Gastrocnemius medialis (tissue), 4 donors: ENCODE data around the gene ERCC3. TPM values are rescaled to one million over a fixed set of nuclear protein-coding genes. Genes with fewer than 3 reads are reported as not detected.

ENCODE experiments used
- ATAC-seq, 2 donors: fragments of 150-250 bp; one replicate each; pipeline ENCODE4 v1.9.1; 2016
- DNase-seq, 2 donors: peaks; one replicate each; pipeline ENCODE4 v3.0.0-alpha.2; 2019
- H3K27ac ChIP-seq, 4 donors: fragments of 200-600 bp; sonication (generic); 1 replicate in 1 of 4; 2 replicates in 3 of 4; pipeline ENCODE4 v1.5.1; 2016 to 2018; ENCODE audit warnings: mild to moderate bottlenecking in 2 of 4, moderate library complexity in 1 of 4
- H3K27me3 ChIP-seq, 3 donors: fragments of 200-600 bp; sonication (generic) in 2 of 3; 1 replicate in 1 of 3; 2 replicates in 2 of 3; pipeline versions ENCODE4 v1.5.1 to v1.6.0; 2016 to 2019; ENCODE audit warnings: mild to moderate bottlenecking in 1 of 3, moderate library complexity in 1 of 3
- H3K36me3 ChIP-seq, 2 donors: fragments of 200-600 bp; sonication (generic) in 1 of 2; one replicate each; pipeline ENCODE4 v1.5.1; 2017 to 2018
- H3K4me1 ChIP-seq, 2 donors: fragments of 200-600 bp; sonication (generic) in 1 of 2; one replicate each; pipeline ENCODE4 v1.5.1; 2016 to 2017; ENCODE audit warnings: mild to moderate bottlenecking in 2 of 2
- H3K4me3 ChIP-seq, 4 donors: fragments of 200-600 bp; sonication (generic) in 3 of 4; 1 replicate in 1 of 4; 2 replicates in 3 of 4; pipeline ENCODE4 v1.5.1; 2016 to 2019; ENCODE audit warnings: mild to moderate bottlenecking in 2 of 4
- H3K9me3 ChIP-seq, 3 donors: fragments of 200-600 bp; sonication (generic) in 2 of 3; 1 replicate in 1 of 3; 2 replicates in 2 of 3; pipeline ENCODE4 v1.5.1; 2016 to 2019
- CTCF ChIP-seq, 5 experiments: fragments of 450-650 bp in 3 of 5; fragments of 200-600 bp in 2 of 5; sonication (generic) in 2 of 5; IDR thresholded peaks in 4 of 5; conservative IDR thresholded peaks in 1 of 5; 1 replicate in 4 of 5; 2 replicates in 1 of 5; pipeline ENCODE4 v1.5.1; 2016 to 2019; ENCODE audit warnings: antibody characterized with exemption in 5 of 5, mild to moderate bottlenecking in 3 of 5, moderate library complexity in 3 of 5
- POLR2A ChIP-seq, 2 donors: fragments of 450-650 bp; IDR thresholded peaks; one replicate each; pipeline ENCODE4 v1.6.1; 2017; ENCODE audit warnings: antibody characterized with exemption in 2 of 2, mild to moderate bottlenecking in 2 of 2, moderate library complexity in 2 of 2
- in situ Hi-C, 4 donors: fragments of 200-750 bp; cut with MboI; loops; one replicate each; pipeline versions ENCODE4 v1.15.0 to v1.8.0; 2017; ENCODE audit warnings: low sequenced_read_pairs in 4 of 4
- intact Hi-C: fragments of 100-400 bp; cut with DNase I; formaldehyde crosslinking; loops from one replicate; pipeline ENCODE4 v1.15.1; 2023; ENCODE audit warnings: low total_unique reads
- total RNA-seq, 4 donors: library from RNA; depleted of rRNA; stranded (reverse); fragments of >200 nt; gene quantifications; one replicate each; pipeline versions ENCODE4 v1.1.0 to v1.2.3, GENCODE V29; 2016

Gene ERCC3
- total RNA-seq, 4 donors from 2014 or later = 24.9 to 28.2 (median 26.7) TPM

GRCh38 chr2:127279781-127280180, 14.2 kb downstream of the ERCC3 start:
- H3K9me3 ChIP-seq = no peaks in the 10 kb centered on the region
- no peak overlapping the region for H3K4me3 ChIP-seq
- no peaks in the 10 kb centered on the region for H3K27me3 ChIP-seq
- H3K4me1 ChIP-seq = no peaks in the 10 kb centered on the region
- TF ChIP-seq POLR2A (IDR thresholded peaks at IDR 0.05) (no peak), CTCF (IDR thresholded peaks at IDR 0.05 in 4 of 5, conservative IDR thresholded peaks at IDR 0.05 in 1 of 5) (no peak)
- no peak for ATAC-seq
- H3K27ac ChIP-seq = no peak overlapping the region
- intact Hi-C loops (no loop called here), in situ Hi-C loops (no loop called here)
- peaks cover 0 to 78% of the 10 kb centered on the region in 2 donors for H3K36me3 ChIP-seq
- no peak for DNase-seq

DNA sequence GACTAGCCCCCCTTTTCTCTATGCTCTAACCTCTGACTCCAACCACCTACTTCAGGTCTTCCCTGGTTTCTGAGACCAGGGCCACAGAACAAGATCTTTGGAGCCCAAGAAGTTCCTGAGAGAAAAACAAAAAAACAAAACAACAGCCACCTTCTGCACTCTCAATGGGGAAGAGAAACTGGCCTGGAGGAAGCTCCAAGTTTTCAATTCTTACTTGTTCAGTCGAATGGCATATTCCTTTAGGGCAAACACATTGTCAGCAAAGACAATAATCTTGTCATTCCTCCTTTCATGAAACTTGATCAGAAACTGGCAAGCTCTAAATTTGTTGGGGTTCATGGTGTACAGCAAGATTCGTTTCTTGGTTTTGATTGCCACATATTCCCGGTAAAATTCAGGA, 15.0 kb downstream of the ERCC3 start:
- in situ Hi-C loops (no loop called here), intact Hi-C loops (no loop called here)
- Histone ChIP-seq H3K27me3 (no peaks in the 10 kb centered on the region), H3K9me3 (no peaks in the 10 kb centered on the region), H3K4me3 (no peak overlapping the region), H3K4me1 (no peaks in the 10 kb centered on the region), H3K27ac (no peak overlapping the region), H3K36me3 (peaks cover 0 to 78% of the 10 kb centered on the region in 2 donors)
- TF ChIP-seq CTCF (IDR thresholded peaks at IDR 0.05 in 4 of 5, conservative IDR thresholded peaks at IDR 0.05 in 1 of 5) (no peak), POLR2A (IDR thresholded peaks at IDR 0.05) (no peak)
- ATAC-seq = no peak
- DNase-seq = no peak

- H3K4me1 ChIP-seq = no peaks in the 10 kb centered on the region
- in situ Hi-C loops = no loop called here
- TF ChIP-seq POLR2A (IDR thresholded peaks at IDR 0.05) = no peak
- TF ChIP-seq CTCF (IDR thresholded peaks at IDR 0.05 in 4 of 5, conservative IDR thresholded peaks at IDR 0.05 in 1 of 5) = no peak
- no peaks in the 10 kb centered on the region for H3K27me3 ChIP-seq
- peaks cover 0 to 77% of the 10 kb centered on the region in 2 donors for H3K36me3 ChIP-seq
- no peak overlapping the region for H3K4me3 ChIP-seq
- no peak for ATAC-seq
- H3K27ac ChIP-seq = no peak overlapping the region
- intact Hi-C loops = no loop called here
- no peak for DNase-seq
- no peaks in the 10 kb centered on the region for H3K9me3 ChIP-seq
Observed at GRCh38 chr2:127277028-127277427, 16.9 kb downstream of the ERCC3 start.

DNA sequence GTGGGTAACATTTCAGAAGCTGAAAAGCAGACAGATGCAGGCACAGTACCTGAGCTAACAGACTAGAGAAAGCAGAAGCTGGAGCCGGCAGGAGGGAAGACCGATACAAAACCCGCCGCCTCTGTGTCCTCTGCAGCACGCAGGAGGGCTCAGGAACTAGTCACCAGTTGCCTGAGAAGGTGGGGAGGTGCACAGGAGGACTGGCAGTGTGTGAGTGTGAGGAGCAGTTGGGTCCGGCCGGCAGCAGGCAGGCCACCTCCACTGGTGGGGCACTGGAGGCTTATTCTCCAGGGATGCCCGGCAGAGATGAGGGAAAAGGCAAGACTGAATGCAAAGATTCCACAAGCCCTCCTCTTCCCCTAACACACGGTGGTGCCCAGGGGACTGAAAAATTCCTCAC, 18.2 kb downstream of the ERCC3 start:
- intact Hi-C loops = no loop called here
- no peak for ATAC-seq
- Histone ChIP-seq H3K4me1 (no peaks in the 10 kb centered on the region), H3K4me3 (no peak overlapping the region), H3K36me3 (peaks cover 0 to 84% of the 10 kb centered on the region in 2 donors), H3K27me3 (no peaks in the 10 kb centered on the region), H3K27ac (no peak overlapping the region), H3K9me3 (no peaks in the 10 kb centered on the region)
- DNase-seq = no peak
- TF ChIP-seq CTCF (IDR thresholded peaks at IDR 0.05 in 4 of 5, conservative IDR thresholded peaks at IDR 0.05 in 1 of 5) = no peak
- no peak for TF ChIP-seq POLR2A (IDR thresholded peaks at IDR 0.05)
- in situ Hi-C loops = no loop called here

GRCh38 chr2:127275356-127275755, 18.6 kb downstream of the ERCC3 start:
- ATAC-seq = no peak
- Histone ChIP-seq H3K9me3 (no peaks in the 10 kb centered on the region), H3K36me3 (peaks cover 0 to 86% of the 10 kb centered on the region in 2 donors)

More at GRCh38 chr2:127275356-127275755, 18.6 kb downstream of the ERCC3 start:
- intact Hi-C loops (no loop called here), in situ Hi-C loops (no loop called here)
- TF ChIP-seq CTCF (IDR thresholded peaks at IDR 0.05 in 4 of 5, conservative IDR thresholded peaks at IDR 0.05 in 1 of 5) = no peak
- TF ChIP-seq POLR2A (IDR thresholded peaks at IDR 0.05) = no peak
- Histone ChIP-seq H3K27me3 (no peaks in the 10 kb centered on the region), H3K4me3 (no peak overlapping the region), H3K4me1 (no peaks in the 10 kb centered on the region), H3K27ac (no peak overlapping the region)
- DNase-seq = no peak
